MM.1S (cell line): ENCODE results near the gene SIPA1L2.

Source experiments
- DNase-seq: peaks from one replicate; pipeline ENCODE4 v3.0.0-alpha.2; 2015
- H2AFZ ChIP-seq: fragments of 300-600 bp; sonication (generic); 2 replicates; pipeline ENCODE4 v1.6.0; 2016; ENCODE audit warnings: antibody characterized with exemption, low read length
- H3F3A ChIP-seq: fragments of 300-600 bp; sonication (generic); 2 replicates; pipeline ENCODE4 v1.6.1; 2016; ENCODE audit warnings: mild to moderate bottlenecking, antibody characterized with exemption, low read length, moderate library complexity, mixed read lengths; ENCODE audit not compliant: insufficient read depth
- H3K27ac ChIP-seq: fragments of 300-600 bp; sonication (generic); 2 replicates; pipeline ENCODE4 v1.5.1; 2016; ENCODE audit warnings: mild to moderate bottlenecking, low read length
- H3K27me3 ChIP-seq: fragments of 300-600 bp; sonication (generic); replicated peaks from 2 replicates; pipeline ENCODE4 v1.6.0; 2016; ENCODE audit warnings: low read length; ENCODE audit not compliant: insufficient read depth
- H3K36me3 ChIP-seq: fragments of 300-600 bp; sonication (generic); replicated peaks from 2 replicates; pipeline ENCODE4 v1.6.1; 2016; ENCODE audit warnings: mild to moderate bottlenecking, low read length, mixed read lengths; ENCODE audit not compliant: insufficient read depth
- H3K4me1 ChIP-seq: fragments of 300-600 bp; sonication (generic); 2 replicates; pipeline ENCODE4 v1.6.1; 2016; ENCODE audit warnings: low read length, mixed read lengths
- H3K4me2 ChIP-seq: fragments of 300-600 bp; sonication (generic); 2 replicates; pipeline ENCODE4 v1.6.0; 2016; ENCODE audit warnings: low read depth, low read length
- H3K4me3 ChIP-seq: fragments of 300-600 bp; sonication (generic); 2 replicates; pipeline ENCODE4 v1.5.1; 2016; ENCODE audit warnings: low read length, mixed read lengths
- H3K79me2 ChIP-seq: fragments of 300-600 bp; sonication (generic); 2 replicates; pipeline ENCODE4 v1.6.1; 2016; ENCODE audit warnings: mixed run types, low read length, mixed read lengths
- H3K9ac ChIP-seq: fragments of 300-600 bp; sonication (generic); 2 replicates; pipeline ENCODE4 v1.6.1; 2016; ENCODE audit warnings: low read length, mixed read lengths
- H3K9me2 ChIP-seq: fragments of 300-600 bp; sonication (generic); replicated peaks from 2 replicates; pipeline ENCODE4 v1.6.1; 2016; ENCODE audit warnings: mild to moderate bottlenecking, low read length, mixed read lengths; ENCODE audit not compliant: insufficient read depth
- H3K9me3 ChIP-seq: fragments of 300-600 bp; sonication (generic); replicated peaks from 2 replicates; pipeline ENCODE4 v1.6.1; 2016; ENCODE audit warnings: mild to moderate bottlenecking, low read length, mixed read lengths; ENCODE audit not compliant: insufficient read depth
- H4K20me1 ChIP-seq: fragments of 300-600 bp; sonication (generic); 2 replicates; pipeline ENCODE4 v1.6.1; 2016; ENCODE audit warnings: mild to moderate bottlenecking, low read length, moderate library complexity, mixed read lengths; ENCODE audit not compliant: insufficient read depth
- CTCF ChIP-seq: fragments of 300-600 bp; sonication (generic); IDR thresholded peaks from 2 replicates; pipeline ENCODE4 v1.5.1; 2016; ENCODE audit warnings: antibody characterized with exemption, low read length, mixed read lengths
- EZH2 ChIP-seq: fragments of 300-600 bp; sonication (generic); optimal IDR thresholded peaks from 2 replicates; pipeline ENCODE3; 2017; ENCODE audit warnings: low read depth, mild to moderate bottlenecking, antibody characterized with exemption, low read length, mixed read lengths
- EZH2phosphoT487 ChIP-seq: fragments of 300-600 bp; sonication (generic); IDR thresholded peaks from 2 replicates; pipeline ENCODE4 v1.6.1; 2018; ENCODE audit warnings: antibody characterized with exemption, low read length

Gene SIPA1L2

GRCh38 chr1:232589812-232590743 lies 39.9 kb downstream of the SIPA1L2 start:
- Histone ChIP-seq H3K4me1 (peaks cover 11% of the 10 kb centered on the region), H3K9me2 (no peaks in the 10 kb centered on the region), H3K27me3 (no peaks in the 10 kb centered on the region), H3K36me3 (no peaks in the 10 kb centered on the region), H3K9ac (no peak overlapping the region), H3K27ac (no peak overlapping the region; the same call in 1 of the 2 replicates), H3K4me2 (no peak overlapping the region), H2AFZ (no peak overlapping the region), H4K20me1 (no peaks in the 10 kb centered on the region), H3F3A (no peaks in the 10 kb centered on the region), H3K9me3 (no peaks in the 10 kb centered on the region), H3K79me2 (no peaks in the 10 kb centered on the region), H3K4me3 (no peak overlapping the region)
- TF ChIP-seq EZH2 (no peak), EZH2phosphoT487 (no peak), CTCF (no peak)
- no peak for DNase-seq

GRCh38 chr1:232589111-232589811 lies 40.7 kb downstream of the SIPA1L2 start:
- Histone ChIP-seq H2AFZ (no peak overlapping the region), H3K9me2 (no peaks in the 10 kb centered on the region), H3K27me3 (no peaks in the 10 kb centered on the region), H4K20me1 (no peaks in the 10 kb centered on the region), H3F3A (no peaks in the 10 kb centered on the region), H3K36me3 (no peaks in the 10 kb centered on the region), H3K79me2 (no peaks in the 10 kb centered on the region), H3K4me1 (peaks cover 11% of the 10 kb centered on the region), H3K27ac (no peak overlapping the region), H3K9me3 (no peaks in the 10 kb centered on the region), H3K9ac (no peak overlapping the region), H3K4me3 (no peak overlapping the region), H3K4me2 (no peak overlapping the region)
- TF ChIP-seq EZH2 (no peak), CTCF (no peak), EZH2phosphoT487 (no peak)
- no peak for DNase-seq

- Histone ChIP-seq H3F3A (no peaks in the 10 kb centered on the region), H3K4me2 (no peak overlapping the region), H2AFZ (no peak overlapping the region), H3K27ac (no peak overlapping the region), H3K27me3 (no peaks in the 10 kb centered on the region), H4K20me1 (no peaks in the 10 kb centered on the region), H3K4me1 (peaks cover 11% of the 10 kb centered on the region), H3K9me3 (no peaks in the 10 kb centered on the region), H3K9ac (no peak overlapping the region), H3K4me3 (no peak overlapping the region), H3K36me3 (no peaks in the 10 kb centered on the region), H3K9me2 (no peaks in the 10 kb centered on the region), H3K79me2 (no peaks in the 10 kb centered on the region)
- no peak for TF ChIP-seq EZH2phosphoT487
- TF ChIP-seq EZH2 = no peak
- no peak for TF ChIP-seq CTCF
- DNase-seq = no peak
Measured at GRCh38 chr1:232587141-232588008, 42.6 kb downstream of the SIPA1L2 start.
